Activated CD8-positive, alpha-beta memory T cell treated with anti-CD3 and anti-CD28 coated beads for 1 hour (primary cell): Measurements from ENCODE around the gene ELP6.
"Not testable (repeated sequence)": the region's sequence is repeated elsewhere in the genome, so short reads cannot be mapped to it uniquely, and the experiment has no call there.

Source experiments
- DNase-seq, 2 donors: peaks; one replicate each; pipeline ENCODE4 v3.0.0-alpha.2; 2020; ENCODE audit warnings: low read depth in 1 of 2; ENCODE audit errors: extremely low read depth in 1 of 2

The ELP6 gene

DNA sequence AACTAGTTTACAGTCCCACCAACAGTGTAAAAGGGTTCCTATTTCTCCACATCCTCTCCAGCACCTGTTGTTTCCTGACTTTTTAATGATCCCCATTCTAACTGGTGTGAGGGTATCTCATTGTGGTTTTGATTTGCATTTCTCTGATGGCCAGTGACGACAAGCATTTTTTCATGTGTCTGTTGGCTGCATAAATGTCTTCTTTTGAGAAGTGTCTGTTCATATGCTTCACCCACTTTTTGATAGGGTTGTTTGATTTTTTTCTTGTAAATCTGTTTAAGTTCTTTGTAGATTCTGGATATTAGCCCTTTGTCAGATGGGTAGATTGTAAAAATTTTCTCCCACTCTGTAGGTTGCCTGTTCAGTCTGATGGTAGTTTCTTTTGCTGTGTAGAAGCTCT is 45.2 kb downstream of the ELP6 start:
- not testable (repeated sequence) for DNase-seq

DNA sequence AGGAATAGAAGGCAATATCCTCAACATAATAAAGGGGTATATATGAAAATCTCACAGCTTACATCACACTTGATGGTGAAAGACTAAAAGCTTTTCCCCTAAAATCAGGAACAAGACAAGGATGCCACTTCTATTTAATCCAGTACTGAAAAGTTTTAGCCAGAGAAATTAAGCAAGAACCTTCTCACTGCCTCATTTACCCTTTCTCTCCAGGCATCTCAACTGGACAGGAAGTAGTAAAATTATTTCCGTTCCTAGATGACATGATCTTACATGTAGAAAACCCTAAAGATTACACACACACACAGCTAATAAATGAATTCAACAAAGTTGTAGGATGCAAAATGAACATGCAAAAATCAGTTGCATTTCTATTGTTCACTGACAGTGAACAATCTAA is 48.9 kb downstream of the ELP6 start:
- DNase-seq: no peak

DNA sequence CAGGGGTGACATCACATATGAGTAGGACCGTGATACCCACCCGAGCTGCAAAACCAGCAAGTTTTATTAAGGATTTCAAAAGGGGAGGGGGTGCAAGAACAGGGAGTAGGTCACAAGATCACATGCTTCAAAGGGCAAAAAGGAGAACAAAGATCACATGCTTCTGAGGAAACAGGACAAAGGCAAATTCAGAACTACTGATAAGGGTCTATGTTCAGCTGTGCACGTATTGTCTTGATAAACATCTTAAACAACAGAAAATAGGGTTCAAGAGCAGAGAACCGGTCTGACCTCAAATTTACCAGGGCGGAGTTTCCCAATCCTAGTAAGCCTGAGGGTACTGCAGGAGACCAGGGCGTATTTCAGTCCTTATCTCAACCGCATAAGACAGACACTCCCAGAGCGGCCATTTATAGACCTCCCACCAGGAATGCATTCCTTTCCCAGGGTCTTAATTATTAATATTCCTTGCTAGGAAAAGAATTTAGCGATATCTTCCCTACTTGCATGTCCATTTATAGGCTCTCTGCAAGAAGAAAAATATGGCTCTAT is 53.9 kb downstream of the ELP6 start:
- not testable (repeated sequence) for DNase-seq

DNA sequence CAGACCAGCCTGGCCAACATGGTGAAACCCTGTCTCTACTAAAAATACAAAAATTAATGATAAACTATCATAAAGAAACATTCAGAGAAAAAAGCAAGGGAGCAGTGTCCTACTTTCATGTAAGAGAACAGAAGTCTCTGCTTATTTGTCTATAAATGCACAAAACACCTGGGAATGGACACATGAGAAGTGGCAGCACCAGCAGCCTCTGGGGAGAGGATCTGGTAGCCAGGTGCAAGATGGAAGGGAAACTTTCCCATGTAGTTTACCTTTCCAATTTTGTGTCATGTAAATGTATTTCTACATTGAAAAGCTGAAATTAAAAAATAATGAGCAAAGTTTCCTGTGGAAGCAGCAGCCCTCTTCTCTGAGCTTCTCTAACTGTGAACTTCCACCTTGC is 56.5 kb downstream of the ELP6 start:
- DNase-seq: no peak

DNA sequence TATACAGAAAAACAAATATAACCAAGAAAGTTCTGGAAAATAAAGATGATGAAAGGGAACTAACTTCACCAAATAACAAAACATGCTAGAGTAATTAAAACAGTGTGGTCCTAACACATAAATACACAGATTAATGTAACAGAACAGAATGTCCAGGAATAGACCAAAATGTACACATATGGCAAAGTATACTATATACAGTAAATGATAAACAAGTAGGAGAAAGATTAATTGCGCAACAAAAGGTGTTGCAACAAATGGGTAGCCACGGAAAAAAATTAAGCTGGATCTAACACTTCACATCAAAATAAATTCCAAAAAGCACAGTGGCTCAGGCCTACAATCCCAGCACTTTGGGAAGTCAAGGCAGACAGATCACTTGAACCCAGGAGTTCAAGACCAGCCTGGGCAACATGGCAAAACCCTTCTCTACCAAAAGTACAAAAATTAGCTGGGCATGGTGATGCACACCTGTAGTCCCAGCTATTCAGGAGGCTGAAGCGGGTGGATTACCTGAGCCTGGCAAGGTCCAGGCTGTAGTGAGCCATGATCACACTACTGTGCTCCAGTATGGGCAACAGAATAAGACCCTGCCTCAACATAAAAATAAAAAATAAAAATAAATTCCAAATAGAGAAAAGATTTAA is 57.6 kb downstream of the ELP6 start:
- DNase-seq: no peak

DNA sequence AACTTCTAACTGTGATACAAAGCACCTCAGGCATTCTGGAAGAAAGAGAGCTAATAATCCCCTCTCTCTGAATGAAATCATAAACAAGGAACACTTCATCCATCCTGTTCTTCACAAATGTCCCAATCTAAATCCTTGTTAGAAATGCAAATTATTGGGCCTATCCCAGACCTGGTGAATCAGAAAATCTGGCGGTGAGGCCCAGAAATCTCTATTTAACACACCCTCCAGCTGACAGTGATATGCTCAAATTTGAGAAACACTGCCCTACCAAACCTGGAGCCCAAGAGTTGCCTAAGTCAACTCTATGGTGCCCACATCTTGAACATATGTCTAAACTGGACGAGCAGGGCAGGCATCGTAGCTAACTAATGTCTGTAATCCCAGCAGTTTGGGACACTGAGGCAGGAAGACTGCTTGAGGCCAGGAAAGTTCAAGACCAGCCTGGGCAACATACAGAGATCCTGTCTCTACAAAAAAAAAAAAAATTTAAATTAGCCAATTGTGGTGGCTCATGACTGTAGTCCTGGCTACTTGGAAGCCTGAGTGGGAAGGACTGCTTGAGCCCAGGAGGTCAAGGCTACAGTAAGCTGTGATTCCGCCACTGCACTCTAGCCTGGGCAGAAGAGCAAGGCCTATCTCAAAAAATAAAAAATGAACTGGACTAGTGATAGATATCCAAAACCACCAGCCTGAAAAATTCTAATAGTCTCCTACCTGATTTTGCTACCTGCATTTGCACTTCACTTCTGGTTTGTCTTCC is 60.9 kb downstream of the ELP6 start:
- no peak for DNase-seq
